IgD-negative memory B cell (primary cell): ENCODE measurements around the gene CRTAC1. TPM values are rescaled to one million over a fixed set of nuclear protein-coding genes. Genes with fewer than 3 reads are reported as not detected.

Experiments
- H3K27ac Mint-ChIP-seq, 3 donors: one replicate each; pipeline ENCODE4 v1.8.0; 2020 to 2022; ENCODE audit warnings: mild to moderate bottlenecking in 3 of 3, mixed read lengths in 3 of 3, moderate library complexity in 1 of 3
- H3K27me3 Mint-ChIP-seq: one replicate; pipeline ENCODE4 v1.8.0; 2021; ENCODE audit warnings: mixed read lengths
- H3K36me3 Mint-ChIP-seq: one replicate; pipeline ENCODE4 v1.8.0; 2020; ENCODE audit warnings: mild to moderate bottlenecking, mixed read lengths
- H3K4me1 Mint-ChIP-seq, 3 donors: one replicate each; pipeline ENCODE4 v1.8.0; 2020 to 2022; ENCODE audit warnings: mixed read lengths in 3 of 3, mild to moderate bottlenecking in 1 of 3
- H3K4me3 Mint-ChIP-seq, 4 donors: one replicate each; pipeline ENCODE4 v1.8.0; 2020 to 2022; ENCODE audit warnings: mild to moderate bottlenecking in 4 of 4, mixed read lengths in 4 of 4, moderate library complexity in 3 of 4
- H3K9me3 Mint-ChIP-seq, 3 donors: one replicate each; pipeline ENCODE4 v1.8.0; 2020 to 2021; ENCODE audit warnings: mixed read lengths in 3 of 3, mild to moderate bottlenecking in 1 of 3
- polyA plus RNA-seq: library from polyadenylated mRNA; unstranded; fragments of 300-500 nt; fragmentation: Illumina TruSeq; gene quantifications from one replicate; pipeline ENCODE4 v1.2.3, GENCODE V29; 2021

Gene CRTAC1
- polyA plus RNA-seq, 1 donor from 2014 or later: not detected

GRCh38 chr10:97913614-97914013, 116.8 kb downstream of the CRTAC1 start:
- no peaks in the 10 kb centered on the region for H3K9me3 Mint-ChIP-seq
- peaks cover 0 to 4% (median 1%) of the 10 kb centered on the region in 3 donors for H3K4me1 Mint-ChIP-seq
- no peak overlapping the region for H3K27ac Mint-ChIP-seq
- peaks cover 26% of the 10 kb centered on the region for H3K27me3 Mint-ChIP-seq
- H3K4me3 Mint-ChIP-seq: no peak overlapping the region
- H3K36me3 Mint-ChIP-seq: no peaks in the 10 kb centered on the region

- peaks cover 24% of the 10 kb centered on the region for H3K27me3 Mint-ChIP-seq
- H3K4me1 Mint-ChIP-seq: peaks cover 0 to 4% (median 1%) of the 10 kb centered on the region in 3 donors
- no peaks in the 10 kb centered on the region for H3K9me3 Mint-ChIP-seq
- no peaks in the 10 kb centered on the region for H3K36me3 Mint-ChIP-seq
- H3K4me3 Mint-ChIP-seq: no peak overlapping the region
- H3K27ac Mint-ChIP-seq: no peak overlapping the region
These were observed 117.2 kb downstream of the CRTAC1 start for GRCh38 chr10:97913193-97913592.

GRCh38 chr10:97911217-97911616, 119.2 kb downstream of the CRTAC1 start:
- H3K4me3 Mint-ChIP-seq: no peak overlapping the region
- peaks cover 0 to 4% (median 1%) of the 10 kb centered on the region in 3 donors for H3K4me1 Mint-ChIP-seq
- peaks cover 0 to 2% (median 0%) of the 10 kb centered on the region in 3 donors for H3K9me3 Mint-ChIP-seq
- no peak overlapping the region for H3K27ac Mint-ChIP-seq
- H3K27me3 Mint-ChIP-seq: peaks cover 29% of the 10 kb centered on the region
- H3K36me3 Mint-ChIP-seq: peaks cover 1% of the 10 kb centered on the region

GRCh38 chr10:97910661-97911060, 119.8 kb downstream of the CRTAC1 start:
- peaks cover 0 to 4% (median 1%) of the 10 kb centered on the region in 3 donors for H3K4me1 Mint-ChIP-seq

GRCh38 chr10:97907830-97908229, 122.6 kb downstream of the CRTAC1 start:
- Mint-ChIP-seq H3K27me3 (peaks cover 29% of the 10 kb centered on the region), H3K9me3 (peaks cover 0 to 2% (median 0%) of the 10 kb centered on the region in 3 donors), H3K27ac (no peak overlapping the region), H3K36me3 (peaks cover 1% of the 10 kb centered on the region), H3K4me3 (no peak overlapping the region), H3K4me1 (peaks cover 0 to 1% (median 0%) of the 10 kb centered on the region in 3 donors)

More at GRCh38 chr10:97910661-97911060, 119.8 kb downstream of the CRTAC1 start:
- peaks cover 1% of the 10 kb centered on the region for H3K36me3 Mint-ChIP-seq
- H3K27ac Mint-ChIP-seq: no peak overlapping the region
- no peak overlapping the region for H3K4me3 Mint-ChIP-seq
- H3K27me3 Mint-ChIP-seq: peaks cover 30% of the 10 kb centered on the region
- H3K9me3 Mint-ChIP-seq: peaks cover 0 to 2% (median 0%) of the 10 kb centered on the region in 3 donors

- Mint-ChIP-seq H3K36me3 (peaks cover 1% of the 10 kb centered on the region), H3K9me3 (peaks cover 0 to 2% (median 0%) of the 10 kb centered on the region in 3 donors), H3K4me3 (no peak overlapping the region), H3K27me3 (peaks cover 26% of the 10 kb centered on the region), H3K27ac (peak overlapping the region in 1 of 3 donors; percentile 20), H3K4me1 (peaks cover 0 to 1% (median 0%) of the 10 kb centered on the region in 3 donors)
These were observed 123.2 kb downstream of the CRTAC1 start for GRCh38 chr10:97907211-97907610.

- Mint-ChIP-seq H3K27me3 (peaks cover 24% of the 10 kb centered on the region), H3K4me1 (no peaks in the 10 kb centered on the region), H3K36me3 (peaks cover 1% of the 10 kb centered on the region), H3K27ac (no peak overlapping the region), H3K4me3 (no peak overlapping the region), H3K9me3 (peaks cover 0 to 2% (median 0%) of the 10 kb centered on the region in 3 donors)
These were observed 125.1 kb downstream of the CRTAC1 start for GRCh38 chr10:97905276-97905675.

- Mint-ChIP-seq H3K27ac (no peak overlapping the region), H3K4me1 (no peaks in the 10 kb centered on the region), H3K36me3 (peaks cover 1% of the 10 kb centered on the region), H3K4me3 (no peak overlapping the region), H3K9me3 (peaks cover 0 to 2% (median 0%) of the 10 kb centered on the region in 3 donors), H3K27me3 (peaks cover 24% of the 10 kb centered on the region)
These were observed 125.8 kb downstream of the CRTAC1 start for GRCh38 chr10:97904576-97904975.

GRCh38 chr10:97904018-97904381, 126.4 kb downstream of the CRTAC1 start:
- Mint-ChIP-seq H3K27me3 (peaks cover 22% of the 10 kb centered on the region), H3K4me3 (no peak overlapping the region), H3K36me3 (peaks cover 1% of the 10 kb centered on the region), H3K9me3 (peaks cover 0 to 2% (median 0%) of the 10 kb centered on the region in 3 donors), H3K27ac (no peak overlapping the region), H3K4me1 (no peaks in the 10 kb centered on the region)

GRCh38 chr10:97903128-97904017, 127.0 kb downstream of the CRTAC1 start:
- H3K36me3 Mint-ChIP-seq: peaks cover 1% of the 10 kb centered on the region
- H3K9me3 Mint-ChIP-seq: peaks cover 0 to 2% (median 0%) of the 10 kb centered on the region in 3 donors
- H3K4me3 Mint-ChIP-seq: no peak overlapping the region
- no peaks in the 10 kb centered on the region for H3K4me1 Mint-ChIP-seq
- H3K27me3 Mint-ChIP-seq: peaks cover 22% of the 10 kb centered on the region
- H3K27ac Mint-ChIP-seq: no peak overlapping the region

- Mint-ChIP-seq H3K27ac (no peak overlapping the region), H3K4me1 (no peaks in the 10 kb centered on the region), H3K4me3 (no peak overlapping the region), H3K36me3 (no peaks in the 10 kb centered on the region), H3K27me3 (peaks cover 13% of the 10 kb centered on the region), H3K9me3 (peaks cover 0 to 2% (median 0%) of the 10 kb centered on the region in 3 donors)
These were observed 129.0 kb downstream of the CRTAC1 start for GRCh38 chr10:97901381-97901780.

GRCh38 chr10:97898429-97898828, 132.0 kb downstream of the CRTAC1 start:
- Mint-ChIP-seq H3K4me1 (no peaks in the 10 kb centered on the region), H3K27ac (no peak overlapping the region), H3K9me3 (peaks cover 0 to 2% (median 2%) of the 10 kb centered on the region in 3 donors), H3K27me3 (peaks cover 2% of the 10 kb centered on the region), H3K36me3 (no peaks in the 10 kb centered on the region), H3K4me3 (no peak overlapping the region)

- Mint-ChIP-seq H3K9me3 (peaks cover 0 to 4% (median 2%) of the 10 kb centered on the region in 3 donors), H3K36me3 (no peaks in the 10 kb centered on the region), H3K27ac (no peak overlapping the region), H3K4me3 (no peak overlapping the region), H3K4me1 (no peaks in the 10 kb centered on the region), H3K27me3 (peaks cover 2% of the 10 kb centered on the region)
These were observed 133.6 kb downstream of the CRTAC1 start for GRCh38 chr10:97896756-97897358.

- peaks cover 0 to 4% (median 2%) of the 10 kb centered on the region in 3 donors for H3K9me3 Mint-ChIP-seq
These were observed 134.5 kb downstream of the CRTAC1 start for GRCh38 chr10:97895915-97896314.

GRCh38 chr10:97895084-97895483, 135.3 kb downstream of the CRTAC1 start:
- Mint-ChIP-seq H3K27me3 (no peaks in the 10 kb centered on the region), H3K27ac (no peak overlapping the region), H3K4me3 (no peak overlapping the region), H3K9me3 (peaks cover 0 to 4% (median 2%) of the 10 kb centered on the region in 3 donors), H3K36me3 (no peaks in the 10 kb centered on the region), H3K4me1 (no peaks in the 10 kb centered on the region)

More at GRCh38 chr10:97895915-97896314, 134.5 kb downstream of the CRTAC1 start:
- Mint-ChIP-seq H3K4me3 (no peak overlapping the region), H3K27me3 (no peaks in the 10 kb centered on the region), H3K27ac (no peak overlapping the region), H3K36me3 (no peaks in the 10 kb centered on the region), H3K4me1 (no peaks in the 10 kb centered on the region)
